T-helper 2 cell treated with Interferon-gamma antibody and Interleukin-4, amounts not matched to agents 5 μg/mL and 100 μg/mL, for 36 hours (primary cell): ENCODE data around the gene PRKCA.

ENCODE experiments used
- DNase-seq: peaks from one replicate; pipeline ENCODE4 v3.0.0; 2021; ENCODE audit warnings: low spot score
- H3K27ac Mint-ChIP-seq: one replicate; pipeline ENCODE4 v1.8.0; 2021; ENCODE audit warnings: mild to moderate bottlenecking, mixed read lengths
- H3K27me3 Mint-ChIP-seq: one replicate; pipeline ENCODE4 v1.8.0; 2021; ENCODE audit warnings: low read depth, mixed read lengths
- H3K36me3 Mint-ChIP-seq: one replicate; pipeline ENCODE4 v1.8.0; 2021; ENCODE audit warnings: low read depth, mixed read lengths
- H3K4me1 Mint-ChIP-seq: one replicate; pipeline ENCODE4 v1.8.0; 2021; ENCODE audit warnings: low read depth, mixed read lengths
- H3K4me3 Mint-ChIP-seq: one replicate; pipeline ENCODE4 v1.8.0; 2022; ENCODE audit warnings: mild to moderate bottlenecking, moderate library complexity, mixed read lengths
- H3K9me3 Mint-ChIP-seq: one replicate; pipeline ENCODE4 v1.8.0; 2021; ENCODE audit warnings: mixed read lengths

Gene PRKCA

DNA sequence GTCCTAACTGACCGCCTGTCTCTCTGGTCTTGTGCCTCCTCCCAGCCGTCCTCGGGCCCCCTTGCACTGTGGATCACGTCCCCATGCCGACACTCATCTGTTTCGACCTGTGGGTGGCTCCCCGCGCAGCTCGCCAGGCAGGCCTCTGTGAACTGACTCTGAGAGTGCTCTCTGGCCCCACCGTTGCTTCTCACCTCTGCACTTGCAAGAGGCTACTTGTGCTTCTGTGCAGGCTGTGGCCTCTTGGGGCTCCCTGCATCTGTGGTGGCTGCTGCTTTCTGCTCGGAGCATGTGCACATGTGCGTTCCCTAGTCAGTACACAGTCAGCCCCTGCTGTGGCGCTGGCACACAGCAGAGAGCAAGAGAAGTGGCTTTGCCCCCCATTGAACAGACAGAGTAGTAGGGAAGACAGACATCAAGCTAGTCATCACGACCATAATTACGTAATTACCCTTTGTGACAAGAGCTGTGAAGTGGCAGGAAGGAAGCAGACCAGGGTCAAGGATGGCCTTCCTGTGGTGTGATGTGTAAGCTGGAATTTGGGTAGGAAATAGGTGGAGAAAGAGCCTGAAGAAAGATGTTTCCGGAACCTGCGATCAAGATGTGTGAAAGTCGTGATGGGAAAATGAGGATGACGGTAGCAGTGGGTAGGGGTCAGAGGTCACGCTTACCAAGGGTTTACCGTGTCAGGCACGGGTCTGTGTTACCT lies 276.5 kb downstream of the PRKCA start:
- H3K4me3 Mint-ChIP-seq = no peak overlapping the region
- peaks cover 28% of the 10 kb centered on the region for H3K36me3 Mint-ChIP-seq
- H3K4me1 Mint-ChIP-seq = peaks cover 6% of the 10 kb centered on the region
- H3K27me3 Mint-ChIP-seq = no peaks in the 10 kb centered on the region
- peak overlapping the region; percentile 53 for H3K27ac Mint-ChIP-seq
- H3K9me3 Mint-ChIP-seq = peaks cover 8% of the 10 kb centered on the region
- no peak for DNase-seq

DNA sequence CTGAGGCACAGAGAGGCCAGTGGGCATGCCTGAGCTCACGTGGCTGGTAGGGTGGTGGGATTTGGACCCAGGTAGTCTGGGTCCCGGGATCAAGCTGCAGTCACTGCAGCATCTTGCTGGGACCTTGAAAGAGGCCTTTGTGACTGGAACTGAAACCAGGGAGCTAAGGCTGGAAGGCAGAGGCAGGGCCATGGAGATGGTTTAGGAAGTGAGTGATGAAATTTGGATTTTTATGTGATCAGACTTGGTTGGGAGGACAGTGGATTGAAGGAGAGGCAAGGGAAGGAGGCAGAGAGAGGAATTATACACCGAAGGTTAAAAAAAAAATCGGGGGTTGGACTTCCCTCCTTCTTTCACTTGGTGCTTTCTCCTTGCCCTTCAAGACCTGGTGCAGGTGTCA lies 277.1 kb downstream of the PRKCA start:
- no peak overlapping the region for H3K27ac Mint-ChIP-seq
- H3K36me3 Mint-ChIP-seq = peaks cover 29% of the 10 kb centered on the region
- H3K4me3 Mint-ChIP-seq = no peak overlapping the region
- DNase-seq = no peak
- H3K9me3 Mint-ChIP-seq = peaks cover 8% of the 10 kb centered on the region
- no peaks in the 10 kb centered on the region for H3K27me3 Mint-ChIP-seq
- H3K4me1 Mint-ChIP-seq = peaks cover 6% of the 10 kb centered on the region

DNA sequence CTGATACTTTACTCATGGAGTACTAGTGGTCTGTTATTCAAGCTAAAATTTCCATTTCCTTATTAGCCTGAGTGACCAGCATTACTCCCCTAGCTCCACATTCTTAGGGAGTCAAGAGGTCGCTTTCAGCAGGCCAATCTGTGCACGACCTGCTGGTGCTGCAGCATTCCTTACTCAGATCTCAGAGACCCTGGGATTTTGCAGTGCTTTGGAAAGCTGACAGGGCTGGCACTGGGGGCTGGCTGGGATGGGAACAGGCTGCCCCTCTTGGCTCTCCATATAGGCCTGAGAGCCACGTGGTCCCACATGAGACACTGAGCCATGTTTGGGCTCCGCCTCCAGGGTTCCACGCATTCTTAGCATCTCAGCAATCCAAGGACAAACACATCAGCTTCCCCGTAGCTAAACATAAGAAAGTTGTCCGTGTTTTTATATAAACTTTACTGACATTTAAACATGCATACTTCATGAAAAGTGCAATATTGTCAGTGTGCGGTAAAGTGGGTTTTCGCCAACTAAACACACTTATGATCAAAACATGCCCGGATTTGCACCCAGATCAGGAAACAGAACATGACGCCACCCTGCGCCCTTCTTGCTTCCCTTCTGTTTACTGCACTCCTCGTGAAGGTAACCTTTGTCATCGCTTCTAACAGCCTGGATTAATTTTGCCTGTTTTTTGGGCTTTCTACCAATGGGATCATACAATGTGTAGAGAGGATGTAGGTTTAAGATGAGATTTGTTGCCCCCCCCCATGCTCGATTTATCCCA lies 278.0 kb downstream of the PRKCA start:
- H3K27me3 Mint-ChIP-seq = no peaks in the 10 kb centered on the region
- H3K4me1 Mint-ChIP-seq = peaks cover 6% of the 10 kb centered on the region
- H3K4me3 Mint-ChIP-seq = no peak overlapping the region
- peaks cover 8% of the 10 kb centered on the region for H3K9me3 Mint-ChIP-seq
- no peak for DNase-seq
- H3K36me3 Mint-ChIP-seq = peaks cover 30% of the 10 kb centered on the region
- no peak overlapping the region for H3K27ac Mint-ChIP-seq

DNA sequence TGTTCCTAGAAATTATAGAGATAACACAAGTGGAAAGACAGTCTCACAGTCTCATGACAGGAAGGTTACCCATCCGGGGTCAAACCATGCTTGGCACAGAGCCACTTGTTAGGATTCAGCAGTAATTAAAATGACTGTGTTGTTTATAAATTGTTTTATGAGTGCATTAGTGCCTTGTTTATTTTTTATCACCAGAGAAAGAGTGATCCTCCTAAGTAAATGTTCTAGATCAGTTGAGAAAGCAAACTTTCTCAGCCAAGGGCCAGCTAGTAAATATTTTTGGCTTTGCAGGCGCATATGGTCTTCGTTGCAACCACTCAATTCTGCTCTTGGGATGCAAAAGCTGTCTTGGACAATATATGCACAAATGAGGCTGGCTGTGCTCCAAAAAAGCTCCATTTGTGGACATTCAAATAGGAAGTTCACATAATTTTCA lies 278.6 kb downstream of the PRKCA start:
- no peaks in the 10 kb centered on the region for H3K27me3 Mint-ChIP-seq
- H3K27ac Mint-ChIP-seq = no peak overlapping the region
- H3K36me3 Mint-ChIP-seq = peaks cover 30% of the 10 kb centered on the region

GRCh38 chr17:66582373-66583111 lies 280.1 kb downstream of the PRKCA start:
- H3K36me3 Mint-ChIP-seq = peaks cover 30% of the 10 kb centered on the region
- no peaks in the 10 kb centered on the region for H3K27me3 Mint-ChIP-seq
- no peak for DNase-seq
- peaks cover 8% of the 10 kb centered on the region for H3K9me3 Mint-ChIP-seq
- no peak overlapping the region for H3K4me3 Mint-ChIP-seq
- no peak overlapping the region for H3K27ac Mint-ChIP-seq
- H3K4me1 Mint-ChIP-seq = peaks cover 6% of the 10 kb centered on the region

More for the DNA sequence above, 278.6 kb downstream of the PRKCA start:
- Mint-ChIP-seq H3K4me3 (no peak overlapping the region), H3K4me1 (peaks cover 6% of the 10 kb centered on the region), H3K9me3 (peaks cover 8% of the 10 kb centered on the region)
- no peak for DNase-seq

GRCh38 chr17:66583112-66583748 lies 280.8 kb downstream of the PRKCA start:
- peaks cover 11% of the 10 kb centered on the region for H3K4me1 Mint-ChIP-seq

DNA sequence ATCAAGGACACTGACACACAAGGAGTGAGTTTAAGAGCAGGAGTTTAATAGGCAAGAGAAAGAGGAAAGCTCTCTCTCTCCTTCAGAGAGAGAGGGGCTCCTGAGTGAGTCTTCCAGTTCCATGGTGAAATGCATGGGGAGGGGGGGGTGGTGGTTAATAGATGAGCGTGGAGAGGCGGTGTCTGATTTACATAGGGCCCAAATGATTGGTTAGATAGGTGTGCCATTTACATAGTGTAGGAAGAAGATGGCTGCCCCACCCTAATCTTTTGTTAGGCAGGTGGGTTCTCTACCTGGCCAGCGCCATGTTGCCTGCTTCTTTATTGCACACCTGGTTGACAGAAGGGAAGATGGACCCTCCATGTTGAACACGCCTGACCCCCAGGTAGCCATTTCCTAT lies 282.5 kb downstream of the PRKCA start:
- H3K36me3 Mint-ChIP-seq = peaks cover 16% of the 10 kb centered on the region
- peaks cover 9% of the 10 kb centered on the region for H3K4me1 Mint-ChIP-seq
- H3K4me3 Mint-ChIP-seq = no peak overlapping the region
- no peak for DNase-seq
- H3K27ac Mint-ChIP-seq = no peak overlapping the region
- no peaks in the 10 kb centered on the region for H3K27me3 Mint-ChIP-seq
- H3K9me3 Mint-ChIP-seq = peaks cover 8% of the 10 kb centered on the region

More at GRCh38 chr17:66583112-66583748, 280.8 kb downstream of the PRKCA start:
- Mint-ChIP-seq H3K4me3 (no peak overlapping the region), H3K36me3 (peaks cover 30% of the 10 kb centered on the region), H3K27me3 (no peaks in the 10 kb centered on the region), H3K27ac (no peak overlapping the region), H3K9me3 (peaks cover 8% of the 10 kb centered on the region)
- no peak for DNase-seq

GRCh38 chr17:66585472-66585871 lies 283.1 kb downstream of the PRKCA start:
- Mint-ChIP-seq H3K9me3 (peaks cover 8% of the 10 kb centered on the region), H3K4me3 (no peak overlapping the region), H3K4me1 (peaks cover 9% of the 10 kb centered on the region), H3K27ac (no peak overlapping the region), H3K27me3 (no peaks in the 10 kb centered on the region), H3K36me3 (peaks cover 15% of the 10 kb centered on the region)
- no peak for DNase-seq

GRCh38 chr17:66589892-66590291 lies 287.5 kb downstream of the PRKCA start:
- Mint-ChIP-seq H3K27me3 (no peaks in the 10 kb centered on the region), H3K36me3 (peaks cover 12% of the 10 kb centered on the region), H3K4me3 (no peak overlapping the region), H3K4me1 (peaks cover 8% of the 10 kb centered on the region), H3K27ac (no peak overlapping the region), H3K9me3 (peaks cover 6% of the 10 kb centered on the region)
- DNase-seq = no peak

DNA sequence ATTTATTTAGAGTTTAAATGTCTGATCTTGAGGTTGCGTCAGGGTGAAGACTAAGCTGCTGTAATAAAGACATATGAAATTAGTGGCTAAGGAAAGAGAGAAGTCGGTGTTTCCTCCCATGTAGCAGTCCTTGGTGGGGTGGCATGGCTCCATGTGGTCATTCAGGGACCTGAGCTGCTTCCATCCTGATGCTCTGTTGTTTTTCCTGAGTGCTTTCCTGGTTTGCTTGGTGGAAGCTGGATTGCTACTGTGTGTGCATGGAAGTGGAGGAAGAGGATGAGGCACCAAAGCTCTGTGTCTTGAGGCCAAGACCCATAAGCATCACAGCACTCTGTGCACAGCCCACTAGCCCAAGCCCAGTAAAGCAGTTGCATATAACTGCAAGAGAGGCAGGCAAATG lies 290.7 kb downstream of the PRKCA start:
- Mint-ChIP-seq H3K4me3 (no peak overlapping the region), H3K4me1 (peaks cover 5% of the 10 kb centered on the region), H3K27me3 (no peaks in the 10 kb centered on the region), H3K27ac (no peak overlapping the region), H3K9me3 (peaks cover 9% of the 10 kb centered on the region), H3K36me3 (peaks cover 19% of the 10 kb centered on the region)
- DNase-seq = no peak

DNA sequence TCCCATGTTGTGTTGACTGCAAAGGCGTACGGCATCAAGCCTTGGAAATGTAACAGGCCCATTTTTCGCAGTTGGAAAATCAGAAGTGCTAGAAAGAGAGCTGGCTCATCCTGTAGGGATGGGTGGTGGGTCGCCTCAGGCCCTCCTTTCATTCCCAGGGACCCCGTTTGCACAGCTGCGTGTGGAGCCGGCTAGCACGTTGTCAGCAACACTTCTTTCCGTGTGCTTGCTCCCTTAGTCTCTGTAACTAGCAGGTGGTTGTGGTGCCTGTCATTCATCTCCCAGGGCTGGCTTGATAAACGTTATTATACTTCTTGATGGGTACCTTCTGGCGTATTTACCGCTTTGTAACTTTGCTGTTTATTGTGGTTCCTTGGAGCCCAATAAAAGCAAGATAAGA lies 293.5 kb downstream of the PRKCA start:
- Mint-ChIP-seq H3K36me3 (peaks cover 19% of the 10 kb centered on the region), H3K27ac (no peak overlapping the region), H3K4me1 (peaks cover 2% of the 10 kb centered on the region), H3K4me3 (no peak overlapping the region), H3K9me3 (peaks cover 9% of the 10 kb centered on the region), H3K27me3 (no peaks in the 10 kb centered on the region)
- DNase-seq = no peak

- H3K9me3 Mint-ChIP-seq = no peaks in the 10 kb centered on the region
- H3K36me3 Mint-ChIP-seq = peaks cover 7% of the 10 kb centered on the region
Observed at GRCh38 chr17:66602659-66603384, 300.4 kb downstream of the PRKCA start.

DNA sequence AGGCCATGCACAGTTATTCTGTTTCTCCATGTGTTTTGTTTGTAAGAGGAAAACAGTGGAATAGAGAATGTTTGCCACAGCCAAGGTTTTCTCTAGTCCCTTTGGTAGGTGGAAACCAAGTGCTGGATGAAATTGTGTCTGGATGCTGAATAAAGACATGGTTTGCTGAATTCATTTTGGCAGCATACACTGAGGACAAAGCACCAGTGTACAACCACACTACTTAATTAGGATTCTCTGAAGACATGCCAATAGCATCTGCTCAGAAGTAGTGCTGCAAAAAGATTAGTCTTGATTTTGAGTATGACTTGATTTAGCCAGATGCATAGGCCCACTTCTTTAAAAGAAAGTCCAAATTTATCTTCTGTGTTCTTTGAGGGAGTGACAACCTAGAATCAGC lies 302.0 kb downstream of the PRKCA start:
- Mint-ChIP-seq H3K27ac (no peak overlapping the region), H3K9me3 (peaks cover 10% of the 10 kb centered on the region), H3K4me3 (no peak overlapping the region), H3K36me3 (peaks cover 22% of the 10 kb centered on the region), H3K4me1 (peaks cover 4% of the 10 kb centered on the region), H3K27me3 (no peaks in the 10 kb centered on the region)
- DNase-seq = no peak

More at GRCh38 chr17:66602659-66603384, 300.4 kb downstream of the PRKCA start:
- no peak for DNase-seq
- no peak overlapping the region for H3K4me3 Mint-ChIP-seq
- H3K27ac Mint-ChIP-seq = no peak overlapping the region
- H3K4me1 Mint-ChIP-seq = no peaks in the 10 kb centered on the region
- no peaks in the 10 kb centered on the region for H3K27me3 Mint-ChIP-seq
